ENCODE data around the gene UGT2B15.
"Not testable (repeated sequence)": the region's sequence is repeated elsewhere in the genome, so short reads cannot be mapped to it uniquely, and the experiment has no call there.

Gene UGT2B15

DNA sequence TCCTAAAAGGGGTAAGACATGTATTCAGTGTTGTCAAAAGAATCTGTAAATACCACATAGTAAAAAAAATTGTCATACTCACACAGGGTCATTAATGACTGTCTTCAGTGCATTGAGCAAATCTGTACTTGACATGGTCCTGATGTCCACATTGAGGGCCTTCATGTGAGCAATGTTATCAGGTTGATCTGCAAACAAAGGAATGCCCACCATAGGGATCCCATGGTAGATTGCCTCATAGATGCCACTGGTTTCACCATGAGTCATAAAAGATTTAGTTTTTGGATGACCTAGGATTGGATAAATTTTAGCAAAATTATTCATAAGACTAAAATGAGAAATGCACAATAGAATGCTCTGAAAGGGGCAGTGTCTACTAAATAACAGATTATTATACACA, 38.1 kb upstream of the UGT2B15 start:
- no peak for DNase-seq (ENCODE audit: extremely low read depth, insufficient read length)
- Histone ChIP-seq H3K36me3 (ENCODE audit: control insufficient read depth, insufficient read depth, low read length) (no peaks in the 10 kb centered on the region), H3K27me3 (replicated peaks; ENCODE audit: control insufficient read depth, insufficient read depth, low read length) (no peaks in the 10 kb centered on the region), H3K4me3 (replicated peaks; ENCODE audit: low read depth, low read length) (no peak overlapping the region)
- TF ChIP-seq CTCF (IDR thresholded peaks at IDR 0.05; ENCODE audit: insufficient read depth, low read length, poor library complexity, severe bottlenecking) = no peak

- not testable (repeated sequence) for H3K4me3 ChIP-seq (replicated peaks; ENCODE audit: low read depth, low read length); H3K36me3 ChIP-seq (ENCODE audit: control insufficient read depth, insufficient read depth, low read length); DNase-seq (ENCODE audit: extremely low read depth, insufficient read length); H3K27me3 ChIP-seq (replicated peaks; ENCODE audit: control insufficient read depth, insufficient read depth, low read length)
These were observed 32.7 kb upstream of the UGT2B15 start for GRCh38 chr4:68703168-68703567.

DNA sequence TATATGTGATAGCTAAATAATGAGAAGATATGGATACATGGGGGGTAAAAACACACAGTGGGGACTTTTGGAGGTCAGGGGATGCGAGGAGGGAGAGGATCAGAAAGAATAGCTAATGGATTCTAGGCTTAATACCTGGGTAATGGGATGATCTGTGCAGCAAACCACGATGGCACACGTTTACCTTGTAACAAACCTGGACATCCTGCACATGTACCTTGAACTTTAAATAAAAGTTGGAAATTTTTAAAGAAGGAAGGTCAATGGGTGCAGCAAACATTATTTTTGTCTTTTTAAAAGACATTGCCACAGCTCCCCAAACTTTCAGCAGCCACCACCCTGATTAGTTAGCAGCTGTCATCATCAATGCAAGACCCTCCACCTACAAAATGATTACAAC, 29.7 kb upstream of the UGT2B15 start:
- Histone ChIP-seq H3K27me3 (replicated peaks; ENCODE audit: control insufficient read depth, insufficient read depth, low read length) (no peaks in the 10 kb centered on the region), H3K4me3 (replicated peaks; ENCODE audit: low read depth, low read length) (no peak overlapping the region), H3K36me3 (ENCODE audit: control insufficient read depth, insufficient read depth, low read length) (no peaks in the 10 kb centered on the region)
- TF ChIP-seq CTCF (IDR thresholded peaks at IDR 0.05; ENCODE audit: insufficient read depth, low read length, poor library complexity, severe bottlenecking) = no peak
- no peak for DNase-seq (ENCODE audit: extremely low read depth, insufficient read length)

DNA sequence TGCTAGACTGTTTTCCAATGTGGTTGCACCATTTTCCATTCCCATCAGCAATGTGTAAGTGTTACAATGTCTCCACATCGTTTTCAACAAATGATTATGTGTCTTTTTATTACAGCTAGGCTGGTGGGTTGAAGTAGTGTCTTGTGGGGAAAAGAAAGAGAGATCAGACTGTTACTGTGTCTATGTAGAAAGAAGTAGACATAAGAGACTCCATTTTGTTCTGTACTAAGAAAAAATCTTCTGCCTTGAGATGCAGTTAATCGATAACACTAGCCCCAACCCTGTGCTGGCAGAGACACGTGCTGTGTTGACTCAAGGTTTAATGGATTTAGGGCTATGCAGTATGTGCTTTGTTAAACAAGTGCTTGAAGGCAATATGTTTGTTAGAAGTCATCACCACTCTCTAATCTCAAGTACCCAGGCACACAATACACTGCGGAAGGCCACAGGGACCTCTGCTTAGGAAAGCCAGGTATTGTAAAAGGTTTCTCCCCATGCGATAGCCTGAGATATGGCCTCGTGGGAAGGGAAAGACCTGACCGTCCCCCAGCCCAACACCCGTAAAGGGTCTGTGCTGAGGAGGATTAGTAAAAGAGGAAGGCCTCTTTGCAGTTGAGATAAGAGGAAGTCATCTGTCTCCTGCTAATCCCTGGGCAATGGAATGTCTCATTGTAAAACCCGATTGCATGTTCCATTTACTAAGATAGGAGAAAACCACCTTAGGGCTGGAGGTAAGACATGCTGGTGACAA, 23.0 kb upstream of the UGT2B15 start:
- Histone ChIP-seq H3K27me3 (replicated peaks; ENCODE audit: control insufficient read depth, insufficient read depth, low read length) (no peaks in the 10 kb centered on the region), H3K36me3 (ENCODE audit: control insufficient read depth, insufficient read depth, low read length) (no peaks in the 10 kb centered on the region), H3K4me3 (replicated peaks; ENCODE audit: low read depth, low read length) (no peak overlapping the region)
- DNase-seq (ENCODE audit: extremely low read depth, insufficient read length) = no peak
- no peak for TF ChIP-seq CTCF (IDR thresholded peaks at IDR 0.05; ENCODE audit: insufficient read depth, low read length, poor library complexity, severe bottlenecking)

DNA sequence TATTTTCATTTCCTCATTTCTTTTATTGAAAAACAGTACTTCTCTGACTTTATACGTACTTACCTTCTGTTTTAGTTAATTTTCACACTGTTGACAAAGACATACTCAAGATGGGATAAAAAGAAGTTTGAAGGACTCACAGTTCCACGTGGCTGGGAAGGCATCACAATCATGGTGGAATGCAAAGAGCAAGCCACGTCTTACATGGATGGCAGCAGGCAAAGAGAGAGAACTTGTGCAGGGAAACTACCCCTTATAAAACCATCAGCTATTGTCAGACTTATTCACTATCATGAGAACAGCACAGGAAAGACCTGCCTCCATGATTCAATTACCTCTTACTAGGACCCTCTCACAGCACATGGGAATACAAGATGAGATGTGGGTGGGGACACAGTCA, 20.7 kb upstream of the UGT2B15 start:
- H3K4me3 ChIP-seq (replicated peaks; ENCODE audit: low read depth, low read length) = no peak overlapping the region
- no peak for TF ChIP-seq CTCF (IDR thresholded peaks at IDR 0.05; ENCODE audit: insufficient read depth, low read length, poor library complexity, severe bottlenecking)
- no peaks in the 10 kb centered on the region for H3K36me3 ChIP-seq (ENCODE audit: control insufficient read depth, insufficient read depth, low read length)
- no peaks in the 10 kb centered on the region for H3K27me3 ChIP-seq (replicated peaks; ENCODE audit: control insufficient read depth, insufficient read depth, low read length)
- DNase-seq (ENCODE audit: extremely low read depth, insufficient read length) = no peak

DNA sequence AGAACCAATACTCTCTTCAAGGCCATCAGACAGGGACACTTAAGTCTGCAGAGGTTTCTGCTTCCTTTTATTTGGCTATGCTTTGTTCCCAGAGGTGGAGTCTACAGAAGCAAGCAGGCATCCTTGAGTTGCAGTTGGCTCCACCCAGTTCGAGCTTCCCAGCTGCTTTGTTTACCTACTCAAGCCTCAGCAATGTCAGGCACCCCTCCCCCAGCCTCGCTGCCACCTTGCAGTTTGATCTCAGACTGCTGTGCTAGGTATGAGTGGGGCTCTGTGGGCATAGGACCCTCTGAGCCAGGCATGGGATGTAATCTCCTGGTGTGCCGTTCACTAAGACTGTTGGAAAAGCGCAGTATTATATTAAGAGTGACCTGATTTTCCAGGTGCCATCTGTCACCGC, 12.6 kb upstream of the UGT2B15 start:
- no peak for DNase-seq (ENCODE audit: extremely low read depth, insufficient read length)
- no peak overlapping the region for H3K4me3 ChIP-seq (replicated peaks; ENCODE audit: low read depth, low read length)
- H3K36me3 ChIP-seq (ENCODE audit: control insufficient read depth, insufficient read depth, low read length) = no peaks in the 10 kb centered on the region
- H3K27me3 ChIP-seq (replicated peaks; ENCODE audit: control insufficient read depth, insufficient read depth, low read length) = no peaks in the 10 kb centered on the region
- no peak for TF ChIP-seq CTCF (IDR thresholded peaks at IDR 0.05; ENCODE audit: insufficient read depth, low read length, poor library complexity, severe bottlenecking)

GRCh38 chr4:68681298-68681697, 10.8 kb upstream of the UGT2B15 start:
- H3K27me3 ChIP-seq (replicated peaks; ENCODE audit: control insufficient read depth, insufficient read depth, low read length); H3K4me3 ChIP-seq (replicated peaks; ENCODE audit: low read depth, low read length); DNase-seq (ENCODE audit: extremely low read depth, insufficient read length); H3K36me3 ChIP-seq (ENCODE audit: control insufficient read depth, insufficient read depth, low read length): not testable (repeated sequence)

Measured in GM06990 (cell line).